Natural killer cell (primary cell): ENCODE results near the gene FAM3C. TPM values are rescaled to one million over a fixed set of nuclear protein-coding genes. Genes with fewer than 3 reads are reported as not detected.

ENCODE experiments used
- ATAC-seq, 3 donors: fragments of 150-1000 bp in 2 of 3; fragments of 200-7000 bp in 1 of 3; cut with Tn5 transposase; 1 replicate in 1 of 3; 2 replicates in 2 of 3; pipeline ENCODE4 v1.10.0; 2021; ENCODE audit warnings: mild to moderate bottlenecking in 2 of 3, moderate library complexity in 2 of 3
- DNase-seq, 2 donors: peaks; one replicate each; pipeline versions ENCODE4 v3.0.0 to v3.0.0-alpha.2; 2013 to 2021; ENCODE audit warnings: mixed read lengths in 1 of 2
- H3K27ac ChIP-seq: one replicate; pipeline ENCODE4 v1.5.1; 2013; ENCODE audit warnings: mild to moderate bottlenecking, low read length
- H3K27me3 ChIP-seq: one replicate; pipeline ENCODE4 v1.6.1; 2013; ENCODE audit warnings: low read length; ENCODE audit not compliant: control insufficient read depth, insufficient read depth
- H3K36me3 ChIP-seq: one replicate; pipeline ENCODE4 v1.6.1; 2013; ENCODE audit warnings: low read length; ENCODE audit not compliant: control insufficient read depth, insufficient read depth
- H3K4me1 ChIP-seq: one replicate; pipeline ENCODE4 v1.6.1; 2013; ENCODE audit warnings: low read length; ENCODE audit not compliant: control insufficient read depth, insufficient read depth
- H3K4me3 ChIP-seq: one replicate; pipeline ENCODE4 v1.5.1; 2013; ENCODE audit warnings: low read length
- H3K9me3 ChIP-seq: one replicate; pipeline ENCODE4 v1.6.1; 2013; ENCODE audit warnings: low read length; ENCODE audit not compliant: control insufficient read depth, insufficient read depth
- H3K27ac Mint-ChIP-seq, 2 donors: one replicate each; pipeline ENCODE4 v1.8.0; 2022; ENCODE audit warnings: mild to moderate bottlenecking in 2 of 2, mixed read lengths in 2 of 2, moderate library complexity in 1 of 2
- H3K27me3 Mint-ChIP-seq, 2 donors: one replicate each; pipeline ENCODE4 v1.8.0; 2022; ENCODE audit warnings: low read depth in 2 of 2, mixed read lengths in 2 of 2
- H3K36me3 Mint-ChIP-seq: one replicate; pipeline ENCODE4 v1.8.0; 2022; ENCODE audit warnings: mixed read lengths
- H3K4me1 Mint-ChIP-seq, 2 donors: one replicate each; pipeline ENCODE4 v1.8.0; 2022; ENCODE audit warnings: mixed read lengths in 2 of 2
- H3K4me3 Mint-ChIP-seq: one replicate; pipeline ENCODE4 v1.8.0; 2022; ENCODE audit warnings: mild to moderate bottlenecking, moderate library complexity, mixed read lengths
- H3K9me3 Mint-ChIP-seq, 2 donors: one replicate each; pipeline ENCODE4 v1.8.0; 2022; ENCODE audit warnings: mixed read lengths in 2 of 2
- CTCF ChIP-seq: fragments of 200-600 bp; IDR thresholded peaks from one replicate; pipeline ENCODE4 v1.8.0; 2022; ENCODE audit warnings: antibody characterized with exemption
- WGBS: methylation state at CpG from one replicate; pipeline ENCODE4 v1.1.7; 2013; ENCODE audit warnings: missing lambda C conversion rate; ENCODE audit not compliant: insufficient coverage; 5-methylcytosine and 5-hydroxymethylcytosine counted together
- intact Hi-C: fragments of 100-400 bp; cut with micrococcal nuclease; formaldehyde crosslinking; loops from one replicate; pipeline ENCODE4 v1.14.2; 2022
- total RNA-seq, 4 donors: library from RNA; stranded (reverse); fragments of 120-200 nt in 1 of 4; gene quantifications; one replicate each; pipeline versions ENCODE4 v1.2.3 to v1.2.4, GENCODE V29; 2013 to 2022

Gene FAM3C
- total RNA-seq, 3 donors from 2014 or later (not counting 1 experiment from before 2014, with no cell fraction given): 24.3 to 42.1 (median 37.0) TPM

- Mint-ChIP-seq H3K27me3 (no peaks in the 10 kb centered on the region), H3K9me3 (peaks cover 0 to 2% of the 10 kb centered on the region in 2 donors), H3K36me3 (peaks cover 12% of the 10 kb centered on the region), H3K27ac (peak overlapping the region; percentile 47 to 76), H3K4me1 (peaks cover 73 to 76% of the 10 kb centered on the region in 2 donors), H3K4me3 (no peak overlapping the region)
- TF ChIP-seq CTCF: no peak
- no peaks in the 10 kb centered on the region for H3K36me3 ChIP-seq
- no peak for ATAC-seq
- no peak overlapping the region for H3K4me3 ChIP-seq
- H3K27ac ChIP-seq: no peak overlapping the region
- no peak for DNase-seq
- no peaks in the 10 kb centered on the region for H3K9me3 ChIP-seq
- WGBS: no CpG with 5 or more reads among the region's 1 CpG
- no peaks in the 10 kb centered on the region for H3K4me1 ChIP-seq
- intact Hi-C loops: loop anchor here (10.0 kb wide), 1 partner anchor 46 kb away; no protein-coding TSS in a partner anchor
- no peaks in the 10 kb centered on the region for H3K27me3 ChIP-seq
Measured at GRCh38 chr7:121388950-121389349, 7.2 kb downstream of the FAM3C start.

DNA sequence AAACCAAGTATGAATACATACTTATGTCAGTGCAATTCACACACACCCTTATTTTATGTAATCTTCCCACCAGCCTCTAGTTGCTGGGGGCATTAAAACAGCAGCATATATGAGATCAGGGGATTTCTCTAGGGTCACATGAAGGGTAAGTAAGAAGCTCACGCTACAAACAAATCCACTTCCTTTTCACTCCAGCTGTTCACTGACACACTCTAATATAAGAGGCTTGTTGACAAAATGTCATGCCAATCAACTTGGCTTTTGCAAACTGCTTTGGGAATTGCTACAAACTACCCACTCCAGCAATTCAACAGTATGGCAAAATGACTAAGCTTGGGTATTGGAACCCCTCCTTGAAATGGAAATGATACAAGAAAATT lies 10.3 kb downstream of the FAM3C start:
- H3K27me3 ChIP-seq: no peaks in the 10 kb centered on the region
- WGBS: 0% methylated on average over 1 of the region's 1 CpG
- Mint-ChIP-seq H3K4me3 (no peak overlapping the region), H3K27me3 (no peaks in the 10 kb centered on the region), H3K27ac (peak overlapping the region; percentile 54 to 56), H3K9me3 (no peaks in the 10 kb centered on the region), H3K4me1 (peaks cover 70 to 75% of the 10 kb centered on the region in 2 donors), H3K36me3 (no peaks in the 10 kb centered on the region)
- H3K4me1 ChIP-seq: no peaks in the 10 kb centered on the region
- TF ChIP-seq CTCF: no peak
- DNase-seq: peak in 1 of 2 donors; percentile 64
- no peaks in the 10 kb centered on the region for H3K9me3 ChIP-seq
- peak overlapping the region; percentile 75 for H3K27ac ChIP-seq
- ATAC-seq: peak; percentile 87 to 94 (median 89)
- H3K36me3 ChIP-seq: no peaks in the 10 kb centered on the region
- H3K4me3 ChIP-seq: no peak overlapping the region
- intact Hi-C loops: loop anchor here (10.0 kb wide), 1 partner anchor 49 kb away; no protein-coding TSS in a partner anchor

DNA sequence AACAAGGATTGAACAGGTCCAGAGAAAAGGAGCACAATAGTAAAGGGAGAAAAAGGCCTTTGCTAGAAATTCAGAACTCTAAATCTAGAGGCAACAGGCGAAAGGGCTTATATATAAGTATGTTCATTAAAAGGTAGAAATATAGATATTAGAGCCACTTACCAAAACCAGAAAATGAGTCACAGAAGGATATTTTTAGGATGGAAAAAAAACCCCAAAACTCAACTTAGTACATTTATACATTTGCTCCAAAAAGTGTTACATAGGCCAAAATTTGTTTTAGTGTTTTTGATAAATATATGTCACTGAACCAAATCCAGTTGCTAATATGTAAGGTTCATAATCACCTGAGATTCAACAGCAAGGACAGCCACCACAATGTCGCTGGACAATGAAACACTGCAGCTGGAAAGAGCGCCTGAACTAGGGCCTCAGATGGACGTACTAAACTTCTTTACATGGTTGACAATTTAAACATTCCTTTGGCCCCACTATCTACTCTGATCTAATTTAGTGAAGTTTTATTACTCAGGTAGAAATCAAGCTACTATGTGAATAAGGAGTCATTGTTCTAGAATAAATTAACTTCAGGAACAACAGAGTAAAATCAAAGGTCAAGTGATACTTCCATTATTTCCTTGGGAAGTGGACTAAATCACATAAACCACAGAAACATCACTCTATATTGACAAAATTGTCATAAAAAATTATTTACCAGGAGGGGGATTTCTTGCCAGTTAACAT lies 10.9 kb downstream of the FAM3C start:
- peaks cover 66 to 74% of the 10 kb centered on the region in 2 donors for H3K4me1 Mint-ChIP-seq
- no peak overlapping the region for H3K4me3 ChIP-seq
- no peak for TF ChIP-seq CTCF
- no peak for DNase-seq
- intact Hi-C loops: loop anchor here (10.0 kb wide), 1 partner anchor 50 kb away; no protein-coding TSS in a partner anchor
- H3K36me3 ChIP-seq: no peaks in the 10 kb centered on the region
- no peaks in the 10 kb centered on the region for H3K9me3 ChIP-seq
- no peaks in the 10 kb centered on the region for H3K27me3 Mint-ChIP-seq
- H3K27ac ChIP-seq: peak overlapping the region; percentile 75
- no peaks in the 10 kb centered on the region for H3K27me3 ChIP-seq
- no peak overlapping the region for H3K4me3 Mint-ChIP-seq
- H3K27ac Mint-ChIP-seq: peak overlapping the region; percentile 54 to 56
- 100% methylated on average over 2 of the region's 4 CpGs for WGBS
- H3K9me3 Mint-ChIP-seq: no peaks in the 10 kb centered on the region
- H3K36me3 Mint-ChIP-seq: no peaks in the 10 kb centered on the region
- H3K4me1 ChIP-seq: no peaks in the 10 kb centered on the region
- ATAC-seq: no peak
